ENCODE measurements around the gene EOLA2.
"Not testable (repeated sequence)": the region's sequence is repeated elsewhere in the genome, so short reads cannot be mapped to it uniquely, and the experiment has no call there.

- TF ChIP-seq POLR2AphosphoS5 (IDR thresholded peaks at IDR 0.05): not testable (repeated sequence)
- TF ChIP-seq, protein P1, sequence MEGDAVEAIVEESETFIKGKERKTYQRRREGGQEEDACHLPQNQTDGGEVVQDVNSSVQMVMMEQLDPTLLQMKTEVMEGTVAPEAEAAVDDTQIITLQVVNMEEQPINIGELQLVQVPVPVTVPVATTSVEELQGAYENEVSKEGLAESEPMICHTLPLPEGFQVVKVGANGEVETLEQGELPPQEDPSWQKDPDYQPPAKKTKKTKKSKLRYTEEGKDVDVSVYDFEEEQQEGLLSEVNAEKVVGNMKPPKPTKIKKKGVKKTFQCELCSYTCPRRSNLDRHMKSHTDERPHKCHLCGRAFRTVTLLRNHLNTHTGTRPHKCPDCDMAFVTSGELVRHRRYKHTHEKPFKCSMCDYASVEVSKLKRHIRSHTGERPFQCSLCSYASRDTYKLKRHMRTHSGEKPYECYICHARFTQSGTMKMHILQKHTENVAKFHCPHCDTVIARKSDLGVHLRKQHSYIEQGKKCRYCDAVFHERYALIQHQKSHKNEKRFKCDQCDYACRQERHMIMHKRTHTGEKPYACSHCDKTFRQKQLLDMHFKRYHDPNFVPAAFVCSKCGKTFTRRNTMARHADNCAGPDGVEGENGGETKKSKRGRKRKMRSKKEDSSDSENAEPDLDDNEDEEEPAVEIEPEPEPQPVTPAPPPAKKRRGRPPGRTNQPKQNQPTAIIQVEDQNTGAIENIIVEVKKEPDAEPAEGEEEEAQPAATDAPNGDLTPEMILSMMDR (IDR thresholded peaks at IDR 0.05): not testable (repeated sequence)
Measured at GRCh38 chrX:149931355-149931754, 6.9 kb downstream of the EOLA2 start.
